Endothelial cell of umbilical vein (primary cell): Measurements from ENCODE around the gene RAC2. TPM values are rescaled to one million over a fixed set of nuclear protein-coding genes. Genes with fewer than 3 reads are reported as not detected.

Experiments
- BruUV-seq: library from RNA; stranded (reverse); fragments of 400-500 nt; replicated peaks from 2 replicates; lab custom pipeline; 2021; lab: Mats Ljungman, UMichigan
- CTCF ChIA-PET: fragments of 300-600, 350-600 bp; sonication (Branson Sonifier 250); formaldehyde crosslinking; loops from one replicate; lab custom pipeline; 2021; ENCODE audit warnings: antibody characterized with exemption, inconsistent platforms; lab: Charles Lee
- POLR2A ChIA-PET: fragments of 300-600, 350-600 bp; sonication (Branson Sonifier 250); formaldehyde crosslinking; loops from one replicate; lab custom pipeline; 2021; ENCODE audit warnings: antibody characterized with exemption, inconsistent platforms; lab: Charles Lee
- DNase-seq: peaks from one replicate; pipeline ENCODE4 v3.0.0-alpha.2; 2011; ENCODE audit warnings: low read depth, low spot score
- FAIRE-seq: peaks from 2 replicates; lab custom pipeline; 2011; peaks lifted over from hg19 to GRCh38; lab: Jason Lieb, UNC
- H2AFZ ChIP-seq: 2 replicates; pipeline ENCODE4 v1.6.0; 2012; ENCODE audit warnings: low read depth, low read length, control low read depth, inconsistent platforms
- H3K27ac ChIP-seq: 2 replicates; pipeline ENCODE4 v1.5.1; 2011; ENCODE audit warnings: low read depth, mild to moderate bottlenecking, control low read depth, low read length, moderate library complexity; ENCODE audit not compliant: insufficient read depth
- H3K27me3 ChIP-seq, 2 experiments: 2 replicates each; pipeline versions ENCODE4 v1.6.0 to v1.6.1; 2011; ENCODE audit warnings: low read length in 2 of 2, mixed read lengths in 1 of 2; ENCODE audit not compliant: control insufficient read depth in 2 of 2, insufficient read depth in 2 of 2
- H3K36me3 ChIP-seq, 2 experiments: 2 replicates in 1 of 2; 3 replicates in 1 of 2; pipeline ENCODE4 v1.5.1; 2011; ENCODE audit warnings: low read length in 2 of 2, mild to moderate bottlenecking in 1 of 2, moderate library complexity in 1 of 2; ENCODE audit not compliant: control insufficient read depth in 2 of 2, insufficient read depth in 2 of 2; ENCODE audit errors: extremely low read depth in 1 of 2
- H3K4me1 ChIP-seq: 3 replicates; pipeline ENCODE4 v1.5.1; 2011; ENCODE audit warnings: mild to moderate bottlenecking, low read length; ENCODE audit not compliant: control insufficient read depth, insufficient read depth; ENCODE audit errors: extremely low read depth
- H3K4me2 ChIP-seq: 2 replicates; pipeline ENCODE4 v1.6.1; 2011; ENCODE audit warnings: low read length, control low read depth, mixed read lengths; ENCODE audit not compliant: insufficient read depth
- H3K4me3 ChIP-seq, 3 experiments: fragments of 200-600 bp in 1 of 3; sonication (generic), shearing (Covaris generic) in 1 of 3; replicated peaks in 1 of 3; 2 replicates each; pipeline ENCODE4 v1.5.1; 2011 to 2016; ENCODE audit warnings: control low read depth in 3 of 3, low read length in 3 of 3, mild to moderate bottlenecking in 2 of 3, inconsistent platforms in 1 of 3, low read depth in 1 of 3, moderate library complexity in 1 of 3; ENCODE audit not compliant: insufficient read depth in 1 of 3
- H3K79me2 ChIP-seq: 2 replicates; pipeline ENCODE4 v1.6.0; 2012; ENCODE audit warnings: low read length, inconsistent platforms; ENCODE audit not compliant: control insufficient read depth, insufficient read depth
- H3K9ac ChIP-seq: replicated peaks from 2 replicates; pipeline ENCODE3; 2011; ENCODE audit warnings: low read length, control low read depth; ENCODE audit not compliant: insufficient read depth; ENCODE audit errors: extremely low read depth
- H3K9me1 ChIP-seq: replicated peaks from 3 replicates; pipeline ENCODE4 v1.6.0; 2011; ENCODE audit warnings: mild to moderate bottlenecking, low read length; ENCODE audit not compliant: control insufficient read depth, insufficient read depth; ENCODE audit errors: extremely low read depth
- H3K9me3 ChIP-seq: replicated peaks from 2 replicates; pipeline ENCODE4 v1.5.1; 2012; ENCODE audit warnings: low read length, inconsistent platforms; ENCODE audit not compliant: control insufficient read depth, insufficient read depth
- H4K20me1 ChIP-seq: replicated peaks from 2 replicates; pipeline ENCODE3; 2011; ENCODE audit warnings: mild to moderate bottlenecking, low read length; ENCODE audit not compliant: control insufficient read depth, insufficient read depth; ENCODE audit errors: extremely low read depth
- EZH2 ChIP-seq: IDR thresholded peaks from 2 replicates; pipeline ENCODE4 v1.6.1; 2012; ENCODE audit warnings: borderline replicate concordance, low read depth, mild to moderate bottlenecking, moderate library complexity, low read length, inconsistent platforms; ENCODE audit not compliant: severe bottlenecking
- GATA2 ChIP-seq: IDR thresholded peaks from 2 replicates; pipeline ENCODE4 v1.7.0; 2011; ENCODE audit warnings: low read depth, mild to moderate bottlenecking, moderate library complexity, mixed read lengths, low read length; ENCODE audit not compliant: insufficient read length, insufficient read depth
- JUN ChIP-seq: IDR thresholded peaks from 2 replicates; pipeline ENCODE4 v1.6.1; 2011; ENCODE audit warnings: borderline replicate concordance, low read depth; ENCODE audit not compliant: insufficient read length, insufficient read depth
- MYC ChIP-seq: IDR thresholded peaks from one replicate; pipeline ENCODE4 v1.6.1; 2011; ENCODE audit warnings: mild to moderate bottlenecking, low read depth, low read length
- dilution Hi-C: fragments of 300-500 bp; cut with MboI; formaldehyde crosslinking; loops from one replicate; pipeline ENCODE4 v1.15.0; 2019; ENCODE audit warnings: low sequenced_read_pairs; ENCODE audit not compliant: extremely low pct_ligation_motif_present
- intact Hi-C: fragments of 100-400 bp; cut with micrococcal nuclease; formaldehyde crosslinking; loops from one replicate; pipeline ENCODE4 v1.10.0; 2022
- polyA plus RNA-seq, 4 experiments: library from polyadenylated mRNA; depleted of rRNA in 3 of 4; stranded (reverse) in 3 of 4; unstranded in 1 of 4; fragments of >200 nt; gene quantifications; 2 replicates each; pipeline versions ENCODE4 v1.2.1 to v1.2.3, GENCODE V29; 2011 to 2012; ENCODE audit warnings: missing spikeins in 1 of 4
- total RNA-seq: library from RNA; stranded (reverse); gene quantifications from 2 replicates; pipeline ENCODE4 v1.2.3, GENCODE V29; 2021
- TF ChIP-seq, protein P1 (sequence below), 2 donors: IDR thresholded peaks; 1 replicate in 1 of 2; 2 replicates in 1 of 2; pipeline ENCODE4 v1.5.1; 2011; ENCODE audit warnings: low read length in 2 of 2, mild to moderate bottlenecking in 2 of 2, moderate library complexity in 2 of 2, control low read depth in 1 of 2, inconsistent platforms in 1 of 2, low read depth in 1 of 2; ENCODE audit not compliant: insufficient read depth in 1 of 2; ENCODE audit errors: extremely low read depth in 1 of 2

Gene RAC2
- total and polyA plus RNA-seq, 2 donors (not counting 3 experiments of a cell fraction or from before 2014, with no cell fraction given): 122 to 181 TPM

GRCh38 chr22:37226087-37226486 lies 18.0 kb downstream of the RAC2 start:
- dilution Hi-C loops (no loop called here), intact Hi-C loops (no loop called here)
- TF ChIP-seq, protein P1, sequence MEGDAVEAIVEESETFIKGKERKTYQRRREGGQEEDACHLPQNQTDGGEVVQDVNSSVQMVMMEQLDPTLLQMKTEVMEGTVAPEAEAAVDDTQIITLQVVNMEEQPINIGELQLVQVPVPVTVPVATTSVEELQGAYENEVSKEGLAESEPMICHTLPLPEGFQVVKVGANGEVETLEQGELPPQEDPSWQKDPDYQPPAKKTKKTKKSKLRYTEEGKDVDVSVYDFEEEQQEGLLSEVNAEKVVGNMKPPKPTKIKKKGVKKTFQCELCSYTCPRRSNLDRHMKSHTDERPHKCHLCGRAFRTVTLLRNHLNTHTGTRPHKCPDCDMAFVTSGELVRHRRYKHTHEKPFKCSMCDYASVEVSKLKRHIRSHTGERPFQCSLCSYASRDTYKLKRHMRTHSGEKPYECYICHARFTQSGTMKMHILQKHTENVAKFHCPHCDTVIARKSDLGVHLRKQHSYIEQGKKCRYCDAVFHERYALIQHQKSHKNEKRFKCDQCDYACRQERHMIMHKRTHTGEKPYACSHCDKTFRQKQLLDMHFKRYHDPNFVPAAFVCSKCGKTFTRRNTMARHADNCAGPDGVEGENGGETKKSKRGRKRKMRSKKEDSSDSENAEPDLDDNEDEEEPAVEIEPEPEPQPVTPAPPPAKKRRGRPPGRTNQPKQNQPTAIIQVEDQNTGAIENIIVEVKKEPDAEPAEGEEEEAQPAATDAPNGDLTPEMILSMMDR (IDR thresholded peaks at IDR 0.05; ENCODE audit: extremely low read depth in 1 of 2, insufficient read depth in 1 of 2, low read depth in 1 of 2, low read length in 2 of 2): no peak
- TF ChIP-seq EZH2: no peak
- TF ChIP-seq GATA2: no peak
- no peak for TF ChIP-seq JUN
- no peak for TF ChIP-seq MYC
- no peaks in the 10 kb centered on the region for H3K79me2 ChIP-seq
- no peaks in the 10 kb centered on the region for H3K27me3 ChIP-seq
- H3K27ac ChIP-seq: no peak overlapping the region
- BruUV-seq: no TSS peak
- H4K20me1 ChIP-seq: no peaks in the 10 kb centered on the region
- H3K36me3 ChIP-seq: peaks cover 5 to 6% of the 10 kb centered on the region in 2 experiments
- no peak overlapping the region for H3K9ac ChIP-seq
- no peak overlapping the region for H2AFZ ChIP-seq
- H3K4me1 ChIP-seq: peaks cover 27% of the 10 kb centered on the region
- no peak for DNase-seq
- no peak for FAIRE-seq
- POLR2A ChIA-PET: no interaction called here
- H3K4me3 ChIP-seq: no peak overlapping the region
- no peaks in the 10 kb centered on the region for H3K9me1 ChIP-seq
- CTCF ChIA-PET: interaction anchor here (0.8 to 5.4 kb wide), 6 partner anchors 10 to 230 kb away, joined by 3 to 64 read pairs (median 4); no protein-coding TSS in a partner anchor
- no peak overlapping the region for H3K4me2 ChIP-seq
- H3K9me3 ChIP-seq: no peaks in the 10 kb centered on the region
